Measurements from ENCODE around the gene SCGB1A1. TPM values are rescaled to one million over a fixed set of nuclear protein-coding genes. Genes with fewer than 3 reads are reported as not detected.

SCGB1A1 gene
- polyA plus RNA-seq, 1 of the 3 experiments (the other 2 are of a cell fraction) = not detected

DNA sequence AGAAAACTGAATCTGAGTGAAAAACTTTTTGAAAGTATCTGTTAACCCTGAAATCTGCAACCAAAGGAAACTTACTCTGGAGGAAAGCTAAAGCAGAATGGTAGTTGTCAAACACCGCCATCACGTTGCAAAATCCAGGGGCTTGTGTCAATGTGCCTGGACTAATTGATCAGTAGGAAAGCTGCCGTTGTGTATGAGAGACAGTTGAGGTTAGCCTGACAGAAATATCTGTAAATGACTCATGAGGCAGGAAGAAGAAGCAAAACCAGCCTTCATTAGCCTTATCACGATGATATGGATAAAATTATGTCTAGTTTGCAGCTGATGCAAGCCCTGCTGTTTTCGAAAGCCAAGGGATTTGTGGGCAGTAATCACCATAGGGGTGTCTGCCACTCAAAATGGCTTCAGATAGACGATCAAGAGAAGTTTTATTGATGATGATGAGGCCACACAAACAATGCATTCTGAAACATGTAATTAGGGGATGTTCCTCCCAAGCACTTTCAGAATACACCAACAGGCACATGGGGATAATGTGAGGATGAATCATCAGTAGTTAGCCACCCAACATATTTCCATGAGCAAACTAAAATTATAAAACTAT, 8.9 kb downstream of the SCGB1A1 start:
- no peaks in the 10 kb centered on the region for H3K9me3 ChIP-seq
- H3K4me2 ChIP-seq = peak overlapping the region; percentile 55
- WGBS (ENCODE audit: low lambda C conversion rate) = 31% methylated on average over 6 of the region's 6 CpGs
- H3K27me3 ChIP-seq (ENCODE audit: insufficient read depth) = no peaks in the 10 kb centered on the region
- peak; percentile 47 for DNase-seq
- H3K9me2 ChIP-seq = no peaks in the 10 kb centered on the region
- H3K9ac ChIP-seq = peak overlapping the region; percentile 38; the same call in 1 of the 2 replicates
- H3F3A ChIP-seq (replicated peaks; ENCODE audit: insufficient read depth) = peaks cover 52% of the 10 kb centered on the region
- TF ChIP-seq TCF12 (IDR thresholded peaks at IDR 0.05) (peak; percentile 70), EP300 (IDR thresholded peaks at IDR 0.05; ENCODE audit: borderline replicate concordance in 1 of 2, low read depth in 1 of 2, low read length in 1 of 2) (peak in 1 of 2 experiments; percentile 79; a peak in 2 of 4 replicates), FOXJ3 (CRISPR knock-in tag; IDR thresholded peaks at IDR 0.05) (peak; percentile 58; the same call in 1 of the 2 replicates), FOSL2 (IDR thresholded peaks at IDR 0.05; ENCODE audit: borderline replicate concordance, low read depth) (peak; percentile 55; the same call in 1 of the 2 replicates), RAD21 (IDR thresholded peaks at IDR 0.05; ENCODE audit: low read length) (peak; percentile 18; the same call in 1 of the 2 replicates), MXI1 (IDR thresholded peaks at IDR 0.05; ENCODE audit: low read depth, low read length) (no peak), PBX3 (IDR thresholded peaks at IDR 0.05) (peak; percentile 72), CHD2 (IDR thresholded peaks at IDR 0.05; ENCODE audit: low read length, partially characterized antibody) (peak; percentile 67), RCOR1 (IDR thresholded peaks at IDR 0.05; ENCODE audit: low read length) (peak; percentile 61; the same call in 1 of the 2 replicates), CTCF (IDR thresholded peaks at IDR 0.05) (no peak), GATA2 (CRISPR knock-in tag; IDR thresholded peaks at IDR 0.05) (peak; percentile 82), SMC3 (IDR thresholded peaks at IDR 0.05; ENCODE audit: low read depth, low read length) (no peak)
- TF ChIP-seq, protein P1, sequence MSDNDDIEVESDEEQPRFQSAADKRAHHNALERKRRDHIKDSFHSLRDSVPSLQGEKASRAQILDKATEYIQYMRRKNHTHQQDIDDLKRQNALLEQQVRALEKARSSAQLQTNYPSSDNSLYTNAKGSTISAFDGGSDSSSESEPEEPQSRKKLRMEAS (IDR thresholded peaks at IDR 0.05; ENCODE audit: low read depth) = peak; percentile 14
- peaks cover 18 to 39% of the 10 kb centered on the region in 2 experiments for H3K4me1 ChIP-seq (ENCODE audit: control insufficient read depth in 1 of 2, insufficient read depth in 2 of 2, low read depth in 1 of 2, low read length in 1 of 2)
- no peaks in the 10 kb centered on the region for H4K20me1 ChIP-seq (ENCODE audit: insufficient read depth)
- no peak overlapping the region for H3K4me3 ChIP-seq (ENCODE audit: low read depth in 2 of 2, low read length in 1 of 2)
- CTCF ChIA-PET = interaction anchor here (0.7 to 9.6 kb wide), 7 partner anchors 17 to 401 kb away, joined by 3 to 183 read pairs (median 4); no protein-coding TSS in a partner anchor
- POLR2A ChIA-PET = interaction anchor here (1.0 to 2.2 kb wide), 2 partner anchors 16 to 27 kb away, joined by 3 to 7 read pairs; no protein-coding TSS in a partner anchor
- H3K27ac ChIP-seq (ENCODE audit: low read depth in 2 of 2, low read length in 1 of 2) = peak overlapping the region; percentile 76 to 77
- H2AFZ ChIP-seq (ENCODE audit: low read depth) = 0 out of 2 replicates have a peak overlapping the region, but pooled peaks have one; percentile 32
- no peaks in the 10 kb centered on the region for H3K36me3 ChIP-seq (replicated peaks in 1 of 2; ENCODE audit: control insufficient read depth in 1 of 2, insufficient read depth in 2 of 2, low read length in 1 of 2)
- H3K79me2 ChIP-seq (ENCODE audit: insufficient read depth) = no peaks in the 10 kb centered on the region

Data from SK-N-SH (cell line).